Thoracic aorta (tissue), 2 donors: Measurements from ENCODE around the gene MEIS2. TPM values are rescaled to one million over a fixed set of nuclear protein-coding genes. Genes with fewer than 3 reads are reported as not detected.

ENCODE experiments used
- ATAC-seq: fragments of 150-250 bp; one replicate; pipeline ENCODE4 v1.8.0; 2017; ENCODE audit warnings: low read depth; ENCODE audit not compliant: insufficient number of reproducible peaks, low FRiP score
- DNase-seq: peaks from one replicate; pipeline ENCODE4 v3.0.0-alpha.2; 2020; ENCODE audit warnings: low spot score
- H3K27ac ChIP-seq, 2 donors: fragments of 200-600 bp; sonication (generic); 1 replicate in 1 of 2; 2 replicates in 1 of 2; pipeline ENCODE4 v1.5.1; 2016; ENCODE audit warnings: mild to moderate bottlenecking in 2 of 2, moderate library complexity in 2 of 2
- H3K27me3 ChIP-seq: fragments of 200-600 bp; sonication (generic); replicated peaks from 2 replicates; pipeline ENCODE4 v1.6.0; 2016; ENCODE audit warnings: mild to moderate bottlenecking; ENCODE audit not compliant: insufficient read depth
- H3K36me3 ChIP-seq: fragments of 200-600 bp; sonication (generic); one replicate; pipeline ENCODE4 v1.5.1; 2016
- H3K4me1 ChIP-seq, 2 donors: fragments of 200-600 bp; sonication (generic); 1 replicate in 1 of 2; 2 replicates in 1 of 2; pipeline versions ENCODE4 v1.5.1 to v1.6.0; 2016; ENCODE audit warnings: low read depth in 2 of 2, mild to moderate bottlenecking in 1 of 2; ENCODE audit not compliant: control insufficient read depth in 1 of 2
- H3K4me3 ChIP-seq: fragments of 200-600 bp; sonication (generic); 2 replicates; pipeline ENCODE4 v1.5.1; 2016; ENCODE audit warnings: mild to moderate bottlenecking
- H3K9me3 ChIP-seq: fragments of 200-600 bp; sonication (generic); 2 replicates; pipeline ENCODE4 v1.5.1; 2016
- CTCF ChIP-seq: fragments of 200-600 bp; sonication (generic); IDR thresholded peaks from one replicate; pipeline ENCODE4 v1.5.1; 2019; ENCODE audit warnings: antibody characterized with exemption
- total RNA-seq, 2 donors: library from RNA; depleted of rRNA; stranded (reverse); fragments of >200 nt; gene quantifications; one replicate each; pipeline versions ENCODE4 v1.1.0 to v1.2.3, GENCODE V29; 2016

Gene MEIS2
- total RNA-seq, 2 donors from 2014 or later = 46.4 to 57.2 TPM

GRCh38 chr15:36866896-36867295 is 233.5 kb downstream of the MEIS2 start:
- no peaks in the 10 kb centered on the region for H3K27me3 ChIP-seq
- H3K4me1 ChIP-seq = no peaks in the 10 kb centered on the region
- H3K4me3 ChIP-seq = no peak overlapping the region
- H3K27ac ChIP-seq = no peak overlapping the region
- H3K9me3 ChIP-seq = no peaks in the 10 kb centered on the region
- no peak for ATAC-seq
- TF ChIP-seq CTCF = no peak
- DNase-seq = no peak
- no peaks in the 10 kb centered on the region for H3K36me3 ChIP-seq

- no peak overlapping the region for H3K27ac ChIP-seq
- H3K27me3 ChIP-seq = no peaks in the 10 kb centered on the region
- no peaks in the 10 kb centered on the region for H3K4me1 ChIP-seq
- H3K36me3 ChIP-seq = no peaks in the 10 kb centered on the region
- no peak for ATAC-seq
- H3K9me3 ChIP-seq = no peaks in the 10 kb centered on the region
- TF ChIP-seq CTCF = no peak
- no peak for DNase-seq
- H3K4me3 ChIP-seq = no peak overlapping the region
Observed at GRCh38 chr15:36863570-36863969, 236.8 kb downstream of the MEIS2 start.

- H3K9me3 ChIP-seq = no peaks in the 10 kb centered on the region
- ATAC-seq (no peak), DNase-seq (no peak)
- no peak overlapping the region for H3K4me3 ChIP-seq
- TF ChIP-seq CTCF = no peak
- H3K4me1 ChIP-seq = no peaks in the 10 kb centered on the region
- no peak overlapping the region for H3K27ac ChIP-seq
- H3K36me3 ChIP-seq = no peaks in the 10 kb centered on the region
- no peaks in the 10 kb centered on the region for H3K27me3 ChIP-seq
Observed at GRCh38 chr15:36860792-36861191, 239.6 kb downstream of the MEIS2 start.

- Histone ChIP-seq H3K27me3 (no peaks in the 10 kb centered on the region), H3K36me3 (no peaks in the 10 kb centered on the region), H3K27ac (no peak overlapping the region), H3K9me3 (no peaks in the 10 kb centered on the region), H3K4me1 (no peaks in the 10 kb centered on the region), H3K4me3 (no peak overlapping the region)
- ATAC-seq (no peak), DNase-seq (no peak)
- TF ChIP-seq CTCF = no peak
Observed at GRCh38 chr15:36858423-36858822, 241.9 kb downstream of the MEIS2 start.

- Histone ChIP-seq H3K36me3 (no peaks in the 10 kb centered on the region), H3K27me3 (no peaks in the 10 kb centered on the region), H3K4me3 (no peak overlapping the region), H3K9me3 (no peaks in the 10 kb centered on the region), H3K4me1 (no peaks in the 10 kb centered on the region), H3K27ac (no peak overlapping the region)
- DNase-seq (no peak), ATAC-seq (no peak)
- TF ChIP-seq CTCF = no peak
Observed at GRCh38 chr15:36856339-36856973, 243.9 kb downstream of the MEIS2 start.
